Neural cell (in vitro differentiated cells): ENCODE results near the gene ZDHHC3.

ENCODE experiments used
- EP300 ChIP-seq: fragments of 450-650 bp; conservative IDR thresholded peaks from 2 replicates; pipeline ENCODE4 v1.6.1; 2014; ENCODE audit warnings: antibody characterized with exemption, mild to moderate bottlenecking, moderate library complexity; ENCODE audit not compliant: poor library complexity, severe bottlenecking
- EZH2 ChIP-seq: fragments of 200-600, 300-800 bp; shearing (Covaris generic), sonication (generic); IDR thresholded peaks from 2 replicates; pipeline ENCODE4 v1.6.1; 2014; ENCODE audit warnings: antibody characterized with exemption, low read length, borderline replicate concordance, mild to moderate bottlenecking; ENCODE audit not compliant: insufficient read depth, poor library complexity, severe bottlenecking
- MXI1 ChIP-seq: fragments of 450-650 bp; conservative IDR thresholded peaks from 2 replicates; pipeline ENCODE4 v1.6.1; 2014; ENCODE audit warnings: antibody characterized with exemption, mild to moderate bottlenecking; ENCODE audit not compliant: poor library complexity, severe bottlenecking
- POLR2AphosphoS5 ChIP-seq: IDR thresholded peaks from 2 replicates; pipeline ENCODE4 v1.6.1; 2012
- RAD21 ChIP-seq: fragments of 450-650 bp; conservative IDR thresholded peaks from 2 replicates; pipeline ENCODE4 v1.6.1; 2014; ENCODE audit warnings: antibody characterized with exemption, mild to moderate bottlenecking, moderate library complexity
- SMC3 ChIP-seq: fragments of 450-650 bp; conservative IDR thresholded peaks from 2 replicates; pipeline ENCODE4 v1.6.1; 2014; ENCODE audit warnings: antibody characterized with exemption, mild to moderate bottlenecking, moderate library complexity; ENCODE audit not compliant: poor library complexity
- TAF1 ChIP-seq: IDR thresholded peaks from 2 replicates; pipeline ENCODE4 v1.6.1; 2012; ENCODE audit warnings: low read depth
- TF ChIP-seq, protein P1 (sequence below): IDR thresholded peaks from 2 replicates; pipeline ENCODE4 v1.6.1; 2012; ENCODE audit warnings: borderline replicate concordance
- TF ChIP-seq, protein P2 (sequence below): fragments of 450-650 bp; IDR thresholded peaks from 2 replicates; pipeline ENCODE4 v1.5.1; 2014; ENCODE audit warnings: antibody characterized with exemption, mild to moderate bottlenecking, moderate library complexity; ENCODE audit not compliant: poor library complexity, severe bottlenecking

DNA sequence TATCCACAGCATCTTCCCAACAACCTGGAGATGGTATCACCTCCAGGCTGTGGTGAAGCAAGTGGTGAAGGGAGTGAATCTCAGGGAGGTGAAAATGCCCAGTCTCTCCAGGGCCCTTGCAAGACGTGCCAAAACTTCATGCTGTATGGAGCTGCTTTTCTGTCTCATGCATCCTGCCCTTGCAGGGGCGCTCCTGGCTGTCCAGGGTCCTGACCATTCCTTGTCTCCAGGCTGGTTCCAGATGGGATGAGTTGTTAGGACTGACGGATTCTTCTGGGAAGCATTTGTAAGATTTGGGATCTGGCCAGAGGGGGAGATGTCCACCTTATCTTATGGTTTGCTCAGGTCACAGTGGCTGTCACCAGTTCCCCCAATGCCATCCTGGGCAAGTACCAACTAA is 85.7 kb downstream of the ZDHHC3 start:
- TF ChIP-seq POLR2AphosphoS5 (no peak), MXI1 (no peak), EP300 (no peak), SMC3 (no peak), EZH2 (no peak), RAD21 (no peak), TAF1 (no peak)
- TF ChIP-seq, protein P1, sequence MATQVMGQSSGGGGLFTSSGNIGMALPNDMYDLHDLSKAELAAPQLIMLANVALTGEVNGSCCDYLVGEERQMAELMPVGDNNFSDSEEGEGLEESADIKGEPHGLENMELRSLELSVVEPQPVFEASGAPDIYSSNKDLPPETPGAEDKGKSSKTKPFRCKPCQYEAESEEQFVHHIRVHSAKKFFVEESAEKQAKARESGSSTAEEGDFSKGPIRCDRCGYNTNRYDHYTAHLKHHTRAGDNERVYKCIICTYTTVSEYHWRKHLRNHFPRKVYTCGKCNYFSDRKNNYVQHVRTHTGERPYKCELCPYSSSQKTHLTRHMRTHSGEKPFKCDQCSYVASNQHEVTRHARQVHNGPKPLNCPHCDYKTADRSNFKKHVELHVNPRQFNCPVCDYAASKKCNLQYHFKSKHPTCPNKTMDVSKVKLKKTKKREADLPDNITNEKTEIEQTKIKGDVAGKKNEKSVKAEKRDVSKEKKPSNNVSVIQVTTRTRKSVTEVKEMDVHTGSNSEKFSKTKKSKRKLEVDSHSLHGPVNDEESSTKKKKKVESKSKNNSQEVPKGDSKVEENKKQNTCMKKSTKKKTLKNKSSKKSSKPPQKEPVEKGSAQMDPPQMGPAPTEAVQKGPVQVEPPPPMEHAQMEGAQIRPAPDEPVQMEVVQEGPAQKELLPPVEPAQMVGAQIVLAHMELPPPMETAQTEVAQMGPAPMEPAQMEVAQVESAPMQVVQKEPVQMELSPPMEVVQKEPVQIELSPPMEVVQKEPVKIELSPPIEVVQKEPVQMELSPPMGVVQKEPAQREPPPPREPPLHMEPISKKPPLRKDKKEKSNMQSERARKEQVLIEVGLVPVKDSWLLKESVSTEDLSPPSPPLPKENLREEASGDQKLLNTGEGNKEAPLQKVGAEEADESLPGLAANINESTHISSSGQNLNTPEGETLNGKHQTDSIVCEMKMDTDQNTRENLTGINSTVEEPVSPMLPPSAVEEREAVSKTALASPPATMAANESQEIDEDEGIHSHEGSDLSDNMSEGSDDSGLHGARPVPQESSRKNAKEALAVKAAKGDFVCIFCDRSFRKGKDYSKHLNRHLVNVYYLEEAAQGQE = no peak
- TF ChIP-seq, protein P2, sequence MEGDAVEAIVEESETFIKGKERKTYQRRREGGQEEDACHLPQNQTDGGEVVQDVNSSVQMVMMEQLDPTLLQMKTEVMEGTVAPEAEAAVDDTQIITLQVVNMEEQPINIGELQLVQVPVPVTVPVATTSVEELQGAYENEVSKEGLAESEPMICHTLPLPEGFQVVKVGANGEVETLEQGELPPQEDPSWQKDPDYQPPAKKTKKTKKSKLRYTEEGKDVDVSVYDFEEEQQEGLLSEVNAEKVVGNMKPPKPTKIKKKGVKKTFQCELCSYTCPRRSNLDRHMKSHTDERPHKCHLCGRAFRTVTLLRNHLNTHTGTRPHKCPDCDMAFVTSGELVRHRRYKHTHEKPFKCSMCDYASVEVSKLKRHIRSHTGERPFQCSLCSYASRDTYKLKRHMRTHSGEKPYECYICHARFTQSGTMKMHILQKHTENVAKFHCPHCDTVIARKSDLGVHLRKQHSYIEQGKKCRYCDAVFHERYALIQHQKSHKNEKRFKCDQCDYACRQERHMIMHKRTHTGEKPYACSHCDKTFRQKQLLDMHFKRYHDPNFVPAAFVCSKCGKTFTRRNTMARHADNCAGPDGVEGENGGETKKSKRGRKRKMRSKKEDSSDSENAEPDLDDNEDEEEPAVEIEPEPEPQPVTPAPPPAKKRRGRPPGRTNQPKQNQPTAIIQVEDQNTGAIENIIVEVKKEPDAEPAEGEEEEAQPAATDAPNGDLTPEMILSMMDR = no peak
